Small intestine (tissue), 7 donors: ENCODE results near the gene VANGL1. TPM values are rescaled to one million over a fixed set of nuclear protein-coding genes. Genes with fewer than 3 reads are reported as not detected.

Experiments
- DNase-seq, 2 donors: peaks; one replicate each; pipeline versions ENCODE4 v3.0.0 to v3.0.0-alpha.2; 2013
- FAIRE-seq: peaks from 2 replicates; lab custom pipeline; 2012; peaks lifted over from hg19 to GRCh38; lab: Jason Lieb, UNC
- H3K27ac ChIP-seq, 3 donors: one replicate each; pipeline ENCODE4 v1.5.1; 2013; ENCODE audit warnings: low read length in 2 of 3, mild to moderate bottlenecking in 2 of 3, control low read depth in 1 of 3, inconsistent platforms in 1 of 3, low read depth in 1 of 3, moderate library complexity in 1 of 3
- H3K27me3 ChIP-seq, 3 donors: one replicate each; pipeline ENCODE4 v1.6.1; 2013; ENCODE audit warnings: low read length in 3 of 3, inconsistent platforms in 1 of 3; ENCODE audit not compliant: control insufficient read depth in 3 of 3, insufficient read depth in 3 of 3
- H3K36me3 ChIP-seq, 3 donors: one replicate each; pipeline ENCODE4 v1.6.1; 2013; ENCODE audit warnings: low read length in 3 of 3, inconsistent platforms in 1 of 3, low read depth in 1 of 3, mild to moderate bottlenecking in 1 of 3, moderate library complexity in 1 of 3; ENCODE audit not compliant: control insufficient read depth in 3 of 3, insufficient read depth in 2 of 3
- H3K4me1 ChIP-seq, 3 donors: one replicate each; pipeline ENCODE4 v1.6.1; 2013; ENCODE audit warnings: low read length in 2 of 3, inconsistent platforms in 1 of 3, low read depth in 1 of 3, mild to moderate bottlenecking in 1 of 3, moderate library complexity in 1 of 3; ENCODE audit not compliant: control insufficient read depth in 3 of 3, insufficient read depth in 2 of 3
- H3K4me3 ChIP-seq, 3 donors: one replicate each; pipeline ENCODE4 v1.5.1; 2013; ENCODE audit warnings: low read length in 3 of 3, control low read depth in 1 of 3, inconsistent platforms in 1 of 3, low read depth in 1 of 3, mild to moderate bottlenecking in 1 of 3, moderate library complexity in 1 of 3
- H3K9me3 ChIP-seq, 2 donors: one replicate each; pipeline ENCODE4 v1.6.1; 2013; ENCODE audit warnings: low read depth in 1 of 2, low read length in 1 of 2; ENCODE audit not compliant: control insufficient read depth in 2 of 2, insufficient read depth in 1 of 2
- WGBS, 3 donors: extraction: QIAGEN DNeasy Blood & Tissue Kit; methylation state at CpG; one replicate each; pipeline ENCODE4 v1.1.7; 2013; 5-methylcytosine and 5-hydroxymethylcytosine counted together
- polyA plus RNA-seq, 4 donors: library from polyadenylated mRNA; stranded (reverse) in 3 of 4; unstranded in 1 of 4; fragments of 200-250 nt in 3 of 4; fragments of 120-200 nt in 1 of 4; gene quantifications; one replicate each; pipeline versions ENCODE4 v1.2.1 to v1.2.3, GENCODE V29; 2013
- donor health status: healthy with polysubstance abuse.
- donor health status: control.
- donor health status: control.
- donor health status: Bipolar disorder and iron deficiency.
- donor health status: healthy.

The VANGL1 gene
- polyA plus RNA-seq, 4 donors, result 0.54 to 7.4 (median 2.8) TPM

GRCh38 chr1:115654663-115655305 lies 13.0 kb downstream of the VANGL1 start:
- H3K27ac ChIP-seq, result no peak overlapping the region
- no peaks in the 10 kb centered on the region for H3K27me3 ChIP-seq
- no peak overlapping the region for H3K4me3 ChIP-seq
- H3K9me3 ChIP-seq, result peaks cover 0 to 4% of the 10 kb centered on the region in 2 donors
- peaks cover 0 to 30% (median 5%) of the 10 kb centered on the region in 3 donors for H3K4me1 ChIP-seq
- no peak for FAIRE-seq
- peaks cover 0 to 46% (median 4%) of the 10 kb centered on the region in 3 donors for H3K36me3 ChIP-seq
- WGBS, 3 donors, result 56 to 88% (median 79%) methylated on average over 14 of the region's 14 CpGs
- DNase-seq, result no peak

- H3K27ac ChIP-seq, result no peak overlapping the region
- peaks cover 0 to 51% (median 4%) of the 10 kb centered on the region in 3 donors for H3K36me3 ChIP-seq
- H3K4me3 ChIP-seq, result no peak overlapping the region
- FAIRE-seq (no peak), DNase-seq (no peak)
- H3K9me3 ChIP-seq, result peaks cover 0 to 4% of the 10 kb centered on the region in 2 donors
- H3K27me3 ChIP-seq, result no peaks in the 10 kb centered on the region
- H3K4me1 ChIP-seq, result peaks cover 0 to 26% (median under 1%) of the 10 kb centered on the region in 3 donors
- 67 to 85% (median 84%) methylated on average over 7 of the region's 7 CpGs for WGBS, 3 donors
Measured at GRCh38 chr1:115655306-115655663, 13.5 kb downstream of the VANGL1 start.

GRCh38 chr1:115655916-115656315 lies 14.1 kb downstream of the VANGL1 start:
- Histone ChIP-seq H3K36me3 (peaks cover 0 to 54% (median 4%) of the 10 kb centered on the region in 3 donors), H3K4me1 (peaks cover 0 to 21% (median 0%) of the 10 kb centered on the region in 3 donors), H3K9me3 (peaks cover 0 to 4% of the 10 kb centered on the region in 2 donors), H3K27ac (no peak overlapping the region), H3K27me3 (no peaks in the 10 kb centered on the region), H3K4me3 (no peak overlapping the region)
- DNase-seq (no peak), FAIRE-seq (no peak)
- 88 to 93% (median 92%) methylated on average over 4 of the region's 4 CpGs for WGBS, 3 donors

GRCh38 chr1:115656461-115657077 lies 14.8 kb downstream of the VANGL1 start:
- FAIRE-seq, result no peak

GRCh38 chr1:115658646-115659045 lies 16.9 kb downstream of the VANGL1 start:
- peaks cover 0 to 48% (median 2%) of the 10 kb centered on the region in 3 donors for H3K36me3 ChIP-seq
- no peak for FAIRE-seq
- no peak overlapping the region for H3K27ac ChIP-seq
- H3K4me3 ChIP-seq, result no peak overlapping the region
- H3K9me3 ChIP-seq, result peaks cover 0 to 4% of the 10 kb centered on the region in 2 donors
- DNase-seq, result no peak
- no peaks in the 10 kb centered on the region for H3K27me3 ChIP-seq
- peaks cover 0 to 14% (median 0%) of the 10 kb centered on the region in 3 donors for H3K4me1 ChIP-seq
- 76 to 94% (median 92%) methylated on average over 1 of the region's 1 CpG for WGBS, 3 donors

More at GRCh38 chr1:115656461-115657077, 14.8 kb downstream of the VANGL1 start:
- Histone ChIP-seq H3K27ac (no peak overlapping the region), H3K27me3 (no peaks in the 10 kb centered on the region), H3K36me3 (peaks cover 0 to 56% (median 4%) of the 10 kb centered on the region in 3 donors), H3K4me3 (no peak overlapping the region), H3K4me1 (peaks cover 0 to 15% (median 0%) of the 10 kb centered on the region in 3 donors), H3K9me3 (peaks cover 0 to 4% of the 10 kb centered on the region in 2 donors)
- 46 to 75% (median 68%) methylated on average over 5 of the region's 5 CpGs for WGBS, 3 donors
- peak in 1 of 2 donors; percentile 61 for DNase-seq

GRCh38 chr1:115660151-115660550 lies 18.4 kb downstream of the VANGL1 start:
- peaks cover 0 to 14% (median 0%) of the 10 kb centered on the region in 3 donors for H3K4me1 ChIP-seq
- peaks cover 0 to 4% of the 10 kb centered on the region in 2 donors for H3K9me3 ChIP-seq
- H3K4me3 ChIP-seq, result no peak overlapping the region
- H3K27ac ChIP-seq, result no peak overlapping the region
- DNase-seq (no peak), FAIRE-seq (no peak)
- H3K27me3 ChIP-seq, result no peaks in the 10 kb centered on the region
- WGBS, 3 donors, result 90 to 95% (median 92%) methylated on average over 5 of the region's 5 CpGs
- H3K36me3 ChIP-seq, result peaks cover 0 to 48% (median 0%) of the 10 kb centered on the region in 3 donors

GRCh38 chr1:115661157-115661556 lies 19.4 kb downstream of the VANGL1 start:
- H3K36me3 ChIP-seq, result peaks cover 0 to 48% (median 0%) of the 10 kb centered on the region in 3 donors
- FAIRE-seq (no peak), DNase-seq (no peak)
- peaks cover 0 to 12% (median 0%) of the 10 kb centered on the region in 3 donors for H3K4me1 ChIP-seq
- no peaks in the 10 kb centered on the region for H3K27me3 ChIP-seq
- peaks cover 0 to 4% of the 10 kb centered on the region in 2 donors for H3K9me3 ChIP-seq
- no peak overlapping the region for H3K27ac ChIP-seq
- 91 to 100% (median 96%) methylated on average over 1 of the region's 1 CpG for WGBS, 3 donors
- H3K4me3 ChIP-seq, result no peak overlapping the region

GRCh38 chr1:115665319-115666096 lies 23.7 kb downstream of the VANGL1 start:
- Histone ChIP-seq H3K27ac (no peak overlapping the region), H3K4me3 (no peak overlapping the region), H3K9me3 (peaks cover 0 to 8% of the 10 kb centered on the region in 2 donors), H3K27me3 (no peaks in the 10 kb centered on the region), H3K4me1 (peaks cover 0 to 6% (median 0%) of the 10 kb centered on the region in 3 donors), H3K36me3 (peaks cover 0 to 48% (median 0%) of the 10 kb centered on the region in 3 donors)
- DNase-seq (peak in 1 of 2 donors; percentile 55), FAIRE-seq (no peak)
- WGBS, 3 donors, result 32 to 82% (median 40%) methylated on average over 7 of the region's 7 CpGs
